ENCODE measurements around the gene GATB.

The GATB gene

GRCh38 chr4:151728679-151729078 lies 32.1 kb downstream of the GATB start:
- DNase-seq: no peak

GRCh38 chr4:151728006-151728405 lies 32.8 kb downstream of the GATB start:
- no peak for DNase-seq

DNA sequence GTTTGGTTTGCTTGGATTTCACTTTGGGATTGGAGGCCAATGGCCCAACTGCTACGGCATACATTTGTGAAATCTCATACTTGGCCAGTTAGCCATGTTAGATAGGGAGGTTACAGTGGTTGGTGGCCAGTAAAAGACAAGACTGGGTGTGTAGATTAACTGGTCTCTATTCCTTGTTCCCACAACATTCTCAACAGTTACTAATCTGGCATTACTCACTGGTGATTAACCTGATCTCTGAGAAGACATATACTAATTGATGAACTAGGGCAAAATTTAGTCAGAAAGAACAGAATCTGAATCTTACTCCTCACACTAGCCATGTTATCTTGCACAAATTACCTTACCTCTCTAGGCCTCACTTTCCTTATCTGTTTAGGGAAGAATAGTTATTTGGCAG lies 33.4 kb downstream of the GATB start:
- DNase-seq: no peak

DNA sequence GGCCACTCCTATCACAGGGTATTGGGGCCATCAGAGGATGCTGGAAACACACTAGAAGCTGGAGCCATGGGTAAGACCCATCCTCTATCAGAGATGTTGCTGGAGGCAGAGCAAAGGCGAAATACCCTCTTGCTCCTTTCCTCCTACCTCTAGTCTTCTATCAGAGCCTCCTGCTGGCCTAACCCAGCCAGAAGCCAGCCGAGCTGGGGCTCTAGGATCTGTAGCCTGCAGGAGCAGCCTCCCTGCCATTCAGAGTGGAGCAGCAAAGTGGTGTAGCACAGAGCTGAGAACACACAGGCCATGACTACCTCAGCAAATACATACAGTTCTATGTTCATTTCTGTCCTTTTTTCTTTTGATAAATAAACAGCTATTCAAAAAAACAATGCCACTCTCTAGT lies 35.7 kb downstream of the GATB start:
- no peak for DNase-seq

- no peak for DNase-seq
Measured at GRCh38 chr4:151721916-151722315, 38.9 kb downstream of the GATB start.

DNA sequence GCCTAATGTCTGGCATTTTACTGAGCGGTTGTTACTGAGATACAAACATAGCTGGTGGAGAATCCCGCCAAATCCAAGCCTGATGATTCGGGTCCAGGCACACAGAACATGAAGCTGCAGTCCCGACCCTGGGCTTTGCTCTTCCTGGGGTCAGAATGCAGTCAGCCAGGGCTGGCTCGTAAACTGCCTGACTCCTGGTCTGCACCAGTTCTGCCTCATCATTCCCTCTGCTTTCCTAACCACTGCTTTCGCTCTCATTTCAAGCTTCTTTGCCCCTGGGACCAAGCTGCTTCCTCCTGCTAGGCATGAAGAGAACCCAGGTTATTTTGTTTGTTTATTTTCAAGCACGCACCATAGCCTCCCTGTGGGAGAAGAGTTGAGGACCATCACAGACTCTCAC lies 39.3 kb downstream of the GATB start:
- no peak for DNase-seq

GRCh38 chr4:151719956-151720334 lies 40.9 kb downstream of the GATB start:
- DNase-seq: no peak

DNA sequence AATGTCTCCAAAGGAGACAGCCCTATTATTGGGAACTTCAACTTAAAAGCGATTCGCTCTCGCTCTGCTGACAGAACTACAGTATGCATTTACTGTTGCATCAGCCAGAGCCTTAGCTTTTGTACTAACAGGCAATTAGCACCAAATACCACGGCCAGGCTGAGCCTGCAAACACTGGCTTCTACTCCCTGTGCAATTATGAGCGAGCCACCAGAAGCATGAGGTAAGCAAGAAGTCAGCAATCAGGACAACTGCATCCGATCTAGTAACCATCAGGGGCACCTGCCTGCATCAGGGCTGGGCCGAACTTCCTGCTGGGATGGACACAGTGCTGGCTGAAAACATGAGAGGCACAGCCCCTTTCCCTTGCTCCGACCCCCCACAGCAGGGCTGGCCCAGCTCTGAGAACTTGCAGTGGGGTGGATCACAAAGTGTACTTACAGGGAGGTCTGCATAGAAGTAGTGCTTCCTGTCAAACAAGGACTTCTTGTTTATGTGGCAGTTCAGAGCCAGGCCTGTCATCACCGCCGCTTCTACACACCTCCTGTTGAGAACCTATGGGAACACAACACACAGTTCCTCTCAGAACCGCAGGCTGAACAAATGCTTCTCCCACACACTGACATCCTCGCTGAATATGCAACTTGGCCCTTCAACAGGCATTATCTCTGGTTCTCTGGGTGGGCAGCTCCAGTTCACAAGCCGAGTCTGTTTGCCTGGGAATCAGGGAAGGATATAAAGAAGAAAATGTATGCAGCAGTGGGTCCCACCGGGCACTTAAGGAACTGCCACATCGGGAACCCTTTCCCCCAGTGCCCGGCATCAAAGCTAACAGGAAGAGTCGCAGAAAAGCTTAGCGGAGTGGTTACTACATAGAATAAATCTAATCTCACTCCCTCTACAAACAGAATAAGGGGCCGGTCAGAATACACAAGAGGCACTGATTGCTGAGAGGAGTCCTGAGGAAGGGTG lies 41.5 kb downstream of the GATB start:
- DNase-seq: no peak

GRCh38 chr4:151717909-151718628 lies 42.7 kb downstream of the GATB start:
- DNase-seq: no peak

GRCh38 chr4:151717314-151717713 lies 43.5 kb downstream of the GATB start:
- DNase-seq: no peak

- DNase-seq: no peak
Measured at GRCh38 chr4:151716324-151716723, 44.5 kb downstream of the GATB start.

- DNase-seq: no peak
Measured at GRCh38 chr4:151715881-151716280, 44.9 kb downstream of the GATB start.

DNA sequence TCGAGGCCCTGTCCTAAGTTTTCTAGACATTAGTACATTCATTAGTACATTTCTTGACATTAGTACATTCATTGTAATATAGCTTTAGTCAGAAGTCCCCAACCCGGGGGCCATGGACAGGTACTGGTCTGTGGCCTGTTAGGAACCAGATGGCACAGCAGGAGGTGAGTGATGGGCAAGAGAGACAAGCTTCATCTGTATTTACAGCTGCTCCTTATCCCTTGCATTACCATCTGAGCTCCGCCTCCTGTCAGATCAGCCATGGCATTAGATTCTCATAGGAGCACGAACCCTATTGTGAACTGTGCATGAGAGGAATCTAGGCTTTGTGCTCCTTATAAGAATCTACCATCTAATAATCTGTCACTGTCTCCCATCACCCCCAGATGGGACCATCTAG lies 48.0 kb downstream of the GATB start:
- no peak for DNase-seq

- no peak for DNase-seq
Measured at GRCh38 chr4:151711646-151712045, 49.2 kb downstream of the GATB start.

- no peak for DNase-seq
Measured at GRCh38 chr4:151709587-151709986, 51.2 kb downstream of the GATB start.

- DNase-seq: no peak
Measured at GRCh38 chr4:151709071-151709470, 51.7 kb downstream of the GATB start.

- no peak for DNase-seq
Measured at GRCh38 chr4:151708100-151708499, 52.7 kb downstream of the GATB start.

GRCh38 chr4:151703401-151703800 lies 57.4 kb downstream of the GATB start:
- no peak for DNase-seq

GRCh38 chr4:151702256-151702655 lies 58.6 kb downstream of the GATB start:
- no peak for DNase-seq

GRCh38 chr4:151700566-151701316 lies 60.1 kb downstream of the GATB start:
- DNase-seq: no peak

DNA sequence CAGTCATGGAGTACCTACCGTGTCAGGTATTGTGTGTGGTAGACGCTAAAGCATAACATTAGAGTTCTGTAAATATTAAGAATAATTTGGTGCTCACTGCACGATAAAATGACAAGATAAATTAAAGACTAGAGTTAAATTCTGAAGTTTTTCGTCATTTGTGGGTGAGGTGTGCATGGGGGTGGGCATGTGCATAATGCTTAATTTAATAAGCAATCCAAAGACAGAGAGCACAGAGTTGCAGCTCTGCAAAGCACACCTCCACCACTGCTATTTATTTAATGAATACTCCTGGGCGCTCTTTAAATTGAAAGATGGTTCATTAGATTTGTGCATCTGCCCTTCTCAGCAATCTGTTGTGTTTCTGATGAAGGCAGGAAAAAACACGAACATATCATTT lies 62.6 kb downstream of the GATB start:
- no peak for DNase-seq

DNA sequence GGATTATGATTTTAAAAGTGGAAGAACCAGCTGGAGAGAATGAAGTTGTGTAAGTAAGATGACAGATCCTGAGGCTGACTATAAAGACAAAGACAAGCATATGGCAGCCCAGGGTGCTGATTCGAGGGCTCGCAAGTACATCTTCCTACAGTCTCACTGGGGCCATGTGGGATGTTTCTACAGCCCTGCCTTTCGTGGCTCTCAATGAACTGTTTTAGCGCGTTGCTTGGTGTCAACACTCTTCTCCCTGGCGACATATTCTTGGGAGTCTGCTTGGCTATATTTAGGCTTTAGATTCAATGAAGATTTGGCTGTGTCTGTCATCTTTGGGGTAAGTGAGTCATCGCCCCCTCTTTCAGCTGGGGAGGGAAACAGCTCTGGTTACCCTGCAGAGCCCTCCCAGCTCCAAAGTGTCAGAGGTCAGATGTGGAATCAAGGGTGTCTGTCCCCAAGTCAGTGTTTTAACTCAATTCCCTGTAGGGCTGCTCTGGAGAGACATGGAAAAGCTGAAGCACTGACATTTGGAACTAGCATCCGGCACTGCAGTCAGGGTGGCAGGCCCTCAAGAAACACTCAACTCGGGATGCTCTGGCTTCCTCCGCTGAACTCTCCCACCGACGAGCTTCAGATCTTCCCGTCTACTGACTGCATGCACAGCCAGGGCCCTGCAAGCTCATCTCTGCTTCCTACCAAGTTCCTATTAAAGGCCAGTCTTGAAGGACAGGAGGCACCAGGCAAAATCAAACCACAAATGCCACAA lies 65.7 kb downstream of the GATB start:
- no peak for DNase-seq

Data from OCI-M1 (cell line).